PC-3 (cell line): ENCODE results near the gene PCDH9. TPM values are rescaled to one million over a fixed set of nuclear protein-coding genes. Genes with fewer than 3 reads are reported as not detected.

Source experiments
- ATAC-seq: fragments of 200-7000 bp; cut with Tn5 transposase; 2 replicates; pipeline ENCODE4 v1.9.1; 2020; ENCODE audit warnings: mild to moderate bottlenecking, moderate library complexity
- BruUV-seq: library from RNA; stranded (reverse); fragments of 400-500 nt; replicated peaks from 2 replicates; lab custom pipeline; 2021; lab: Mats Ljungman, UMichigan
- CTCF ChIA-PET: fragments of 300-600 bp; sonication (Branson Sonifier 250); formaldehyde crosslinking; loops from one replicate; lab custom pipeline; 2022; ENCODE audit warnings: antibody characterized with exemption; lab: Charles Lee
- POLR2A ChIA-PET: fragments of 300-600 bp; sonication (Branson Sonifier 250); formaldehyde crosslinking; loops from one replicate; lab custom pipeline; 2022; ENCODE audit warnings: antibody characterized with exemption; ENCODE audit not compliant: unreplicated experiment; lab: Charles Lee
- DNase-seq: peaks from one replicate; pipeline ENCODE4 v3.0.0-alpha.2; 2015
- H2AFZ ChIP-seq: fragments of 300-600 bp; sonication (generic); 2 replicates; pipeline ENCODE4 v1.6.0; 2016; ENCODE audit warnings: antibody characterized with exemption, low read length
- H3F3A ChIP-seq: fragments of 300-600 bp; sonication (generic); one replicate; pipeline ENCODE4 v1.6.0; 2017; ENCODE audit warnings: antibody characterized with exemption, low read length, control low read depth, mild to moderate bottlenecking; ENCODE audit not compliant: unreplicated experiment
- H3K27ac ChIP-seq: fragments of 300-600 bp; sonication (generic); 2 replicates; pipeline ENCODE4 v1.5.1; 2016; ENCODE audit warnings: mild to moderate bottlenecking, low read length
- H3K27me3 ChIP-seq: fragments of 300-600 bp; sonication (generic); 2 replicates; pipeline ENCODE4 v1.6.1; 2016; ENCODE audit warnings: low read length, mixed read lengths
- H3K36me3 ChIP-seq: fragments of 300-600 bp; sonication (generic); 2 replicates; pipeline ENCODE4 v1.6.1; 2016; ENCODE audit warnings: low read depth, mixed run types, low read length, mixed read lengths
- H3K4me1 ChIP-seq: fragments of 300-600 bp; sonication (generic); 2 replicates; pipeline ENCODE4 v1.5.1; 2016; ENCODE audit warnings: low read length; ENCODE audit not compliant: insufficient read depth
- H3K4me2 ChIP-seq: fragments of 300-600 bp; sonication (generic); 2 replicates; pipeline ENCODE4 v1.6.0; 2016; ENCODE audit warnings: low read length
- H3K4me3 ChIP-seq: fragments of 300-600 bp; sonication (generic); 2 replicates; pipeline ENCODE4 v1.5.1; 2016; ENCODE audit warnings: mild to moderate bottlenecking, low read length, mixed read lengths
- H3K79me2 ChIP-seq: fragments of 300-600 bp; sonication (generic); 2 replicates; pipeline ENCODE4 v1.6.1; 2017; ENCODE audit warnings: low read length, mixed read lengths
- H3K9ac ChIP-seq: fragments of 300-600 bp; sonication (generic); 2 replicates; pipeline ENCODE4 v1.6.0; 2016; ENCODE audit warnings: mild to moderate bottlenecking, low read length
- H3K9me2 ChIP-seq: fragments of 300-600 bp; sonication (generic); replicated peaks from 2 replicates; pipeline ENCODE4 v1.6.1; 2016; ENCODE audit warnings: mixed run types, low read length, mixed read lengths
- H3K9me3 ChIP-seq: fragments of 300-600 bp; sonication (generic); 2 replicates; pipeline ENCODE4 v1.6.1; 2016; ENCODE audit warnings: low read length, mixed read lengths
- H4K20me1 ChIP-seq: fragments of 300-600 bp; sonication (generic); 2 replicates; pipeline ENCODE4 v1.6.1; 2016; ENCODE audit warnings: low read length, mixed read lengths
- CTCF ChIP-seq: fragments of 300-600 bp; sonication (generic); conservative IDR thresholded peaks from 2 replicates; pipeline ENCODE4 v1.5.1; 2017; ENCODE audit warnings: antibody characterized with exemption, low read depth, mild to moderate bottlenecking, low read length
- EZH2 ChIP-seq: fragments of 300-600 bp; sonication (generic); IDR thresholded peaks from one replicate; pipeline ENCODE4 v1.6.1; 2017; ENCODE audit warnings: antibody characterized with exemption, mild to moderate bottlenecking, low read length; ENCODE audit not compliant: unreplicated experiment
- EZH2phosphoT487 ChIP-seq: fragments of 300-600 bp; sonication (generic); IDR thresholded peaks from 2 replicates; pipeline ENCODE4 v1.6.1; 2018; ENCODE audit warnings: mild to moderate bottlenecking, antibody characterized with exemption, low read length, borderline replicate concordance
- intact Hi-C: fragments of 100-400 bp; cut with micrococcal nuclease; formaldehyde crosslinking; loops from 2 replicates; pipeline ENCODE4 v1.9.0; 2023
- total RNA-seq: library from RNA; depleted of rRNA; stranded (reverse); fragments of >200 nt; gene quantifications from 2 replicates; pipeline ENCODE4 v1.2.3, GENCODE V29; 2014

Gene PCDH9
- total RNA-seq, 1 experiment from 2014 or later, result 0.98 TPM

DNA sequence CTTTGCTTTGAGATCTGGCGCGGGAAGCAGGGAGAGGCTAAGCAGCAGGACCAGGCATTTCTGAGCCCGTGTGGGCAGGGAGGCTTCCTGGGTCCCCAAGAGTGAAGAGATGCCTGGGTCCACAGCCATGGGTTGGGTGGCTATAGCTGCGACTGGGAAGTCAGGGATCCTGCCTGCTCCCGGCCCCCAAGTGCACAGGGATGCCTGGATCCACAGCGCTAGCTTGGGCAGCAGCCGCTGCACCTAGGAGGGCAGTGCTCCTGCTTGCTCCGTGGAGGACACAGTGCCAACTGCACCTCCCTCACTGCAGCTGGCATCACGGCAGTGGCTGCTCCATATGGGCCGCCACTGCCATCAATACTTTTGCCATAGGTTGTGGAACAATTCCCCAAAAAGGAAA lies 384.7 kb downstream of the PCDH9 start:
- ChIA-PET POLR2A (no interaction called here), CTCF (no interaction called here)
- BruUV-seq, result no TSS peak
- H3K4me2 ChIP-seq, result no peak overlapping the region
- no peaks in the 10 kb centered on the region for H3K4me1 ChIP-seq
- no peaks in the 10 kb centered on the region for H4K20me1 ChIP-seq
- no peaks in the 10 kb centered on the region for H3K79me2 ChIP-seq
- DNase-seq (no peak), ATAC-seq (no peak)
- H3K9me3 ChIP-seq, result no peaks in the 10 kb centered on the region
- TF ChIP-seq CTCF (no peak), EZH2phosphoT487 (no peak), EZH2 (no peak)
- no peaks in the 10 kb centered on the region for H3F3A ChIP-seq
- H3K4me3 ChIP-seq, result no peak overlapping the region
- H3K9me2 ChIP-seq, result no peaks in the 10 kb centered on the region
- no peak overlapping the region for H3K9ac ChIP-seq
- H3K27ac ChIP-seq, result no peak overlapping the region
- H2AFZ ChIP-seq, result no peak overlapping the region
- intact Hi-C loops, result no loop called here
- H3K36me3 ChIP-seq, result no peaks in the 10 kb centered on the region
- H3K27me3 ChIP-seq, result no peaks in the 10 kb centered on the region

GRCh38 chr13:66844933-66845332 lies 385.2 kb downstream of the PCDH9 start:
- Histone ChIP-seq H4K20me1 (no peaks in the 10 kb centered on the region), H3K9ac (no peak overlapping the region), H3K36me3 (no peaks in the 10 kb centered on the region), H3K27ac (no peak overlapping the region), H3F3A (no peaks in the 10 kb centered on the region), H3K9me3 (no peaks in the 10 kb centered on the region), H3K27me3 (no peaks in the 10 kb centered on the region), H3K4me3 (no peak overlapping the region), H2AFZ (no peak overlapping the region), H3K9me2 (no peaks in the 10 kb centered on the region), H3K79me2 (no peaks in the 10 kb centered on the region), H3K4me2 (no peak overlapping the region), H3K4me1 (no peaks in the 10 kb centered on the region)
- CTCF ChIA-PET, result no interaction called here
- TF ChIP-seq CTCF (no peak), EZH2phosphoT487 (no peak), EZH2 (no peak)
- intact Hi-C loops, result no loop called here
- ATAC-seq (no peak), DNase-seq (no peak)
- POLR2A ChIA-PET, result no interaction called here
- BruUV-seq, result no TSS peak

DNA sequence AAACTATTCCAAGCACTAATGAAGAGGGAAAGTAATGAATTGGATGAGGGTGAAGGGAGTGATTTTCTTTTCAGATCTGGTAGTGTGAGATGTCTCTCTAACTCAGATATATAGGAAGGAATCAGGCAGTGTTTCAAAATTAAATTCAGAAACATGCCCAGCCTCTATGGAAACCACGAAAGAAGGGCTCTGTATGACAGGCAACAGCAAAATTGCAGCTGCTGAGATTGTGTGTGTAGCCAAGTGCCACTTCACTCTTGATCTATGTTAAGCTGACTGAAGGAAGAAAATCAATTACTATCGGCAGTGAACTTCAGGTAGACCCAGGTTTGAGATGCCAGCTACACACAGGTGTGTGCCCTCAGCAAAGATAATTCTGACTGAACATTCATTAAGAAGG lies 387.4 kb downstream of the PCDH9 start:
- DNase-seq, result no peak
- no TSS peak for BruUV-seq
- Histone ChIP-seq H3F3A (no peaks in the 10 kb centered on the region), H3K9me3 (no peaks in the 10 kb centered on the region), H3K4me2 (no peak overlapping the region), H3K9ac (no peak overlapping the region), H3K4me1 (no peaks in the 10 kb centered on the region), H2AFZ (no peak overlapping the region), H3K36me3 (no peaks in the 10 kb centered on the region), H3K27me3 (no peaks in the 10 kb centered on the region), H3K79me2 (no peaks in the 10 kb centered on the region), H3K9me2 (no peaks in the 10 kb centered on the region), H3K4me3 (no peak overlapping the region), H3K27ac (no peak overlapping the region), H4K20me1 (no peaks in the 10 kb centered on the region)
- no peak for TF ChIP-seq CTCF
- TF ChIP-seq EZH2phosphoT487, result no peak
- TF ChIP-seq EZH2, result no peak
- intact Hi-C loops, result no loop called here
- POLR2A ChIA-PET, result no interaction called here
- CTCF ChIA-PET, result no interaction called here
- ATAC-seq, result no peak
